GM10847 (cell line): ENCODE measurements around the gene RASGRP1.

Experiments used
- POLR2A ChIP-seq: IDR thresholded peaks from 2 replicates; pipeline ENCODE4 v1.6.1; 2011; ENCODE audit not compliant: insufficient read length; ENCODE audit errors: extremely low read depth

Gene RASGRP1

DNA sequence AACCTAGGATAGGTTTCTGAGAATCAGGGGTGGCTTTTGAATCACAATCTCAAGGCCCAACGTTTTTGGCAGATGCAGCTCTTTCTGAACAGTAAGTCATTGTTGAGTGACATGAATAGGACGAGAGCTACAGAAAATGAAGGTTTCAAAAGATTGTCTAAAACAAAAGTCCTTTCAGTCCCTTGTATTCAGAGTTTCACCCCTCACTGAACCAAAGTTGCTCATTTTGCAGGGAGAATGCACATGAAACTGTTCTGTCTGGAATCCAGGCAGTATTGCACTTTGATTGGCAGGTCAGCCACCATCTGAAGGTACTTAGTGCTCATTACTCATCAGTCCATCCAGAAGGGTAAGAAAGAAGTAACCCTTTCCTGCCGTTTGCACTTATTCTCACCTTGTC, 24.1 kb upstream of the RASGRP1 start:
- no peak for TF ChIP-seq POLR2A

DNA sequence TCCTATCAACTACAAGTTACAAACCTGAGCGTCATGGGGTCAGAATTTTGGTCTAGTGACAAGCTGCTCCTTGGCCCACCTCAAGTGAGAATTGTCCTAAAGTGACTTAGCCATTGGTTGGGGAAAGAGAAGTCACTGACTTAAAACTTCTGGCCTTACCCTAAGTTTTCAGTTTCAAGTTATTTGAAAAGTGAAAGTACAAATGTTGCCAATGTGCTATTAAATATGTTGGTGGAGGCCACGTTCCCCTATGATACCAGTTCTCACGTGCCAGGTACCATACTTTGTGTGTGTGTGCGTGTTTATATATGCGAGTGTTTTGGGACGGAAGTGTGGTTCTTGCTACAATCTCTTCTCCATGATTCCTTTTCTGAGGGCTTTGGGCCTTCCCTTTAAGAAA, 22.6 kb upstream of the RASGRP1 start:
- TF ChIP-seq POLR2A, result no peak

DNA sequence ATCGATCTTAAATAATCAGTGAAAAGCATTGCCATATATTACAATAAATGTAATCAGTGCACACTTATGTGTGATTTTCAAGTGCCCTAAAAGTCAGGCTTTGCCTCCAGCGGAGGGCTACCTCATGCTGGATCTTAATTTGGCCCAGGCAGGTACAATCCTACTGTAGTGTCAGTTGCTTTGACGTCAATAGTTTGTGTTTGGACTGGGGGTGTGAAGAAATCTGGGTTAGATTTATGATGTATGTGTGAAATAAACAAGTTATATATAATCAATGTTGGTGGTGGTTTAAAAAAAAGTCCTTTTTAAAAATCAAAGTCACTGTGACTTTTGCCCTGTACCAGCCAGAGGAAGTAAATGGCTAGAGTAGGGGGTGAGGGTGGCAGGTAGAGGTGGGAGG, 14.0 kb upstream of the RASGRP1 start:
- TF ChIP-seq POLR2A, result no peak

DNA sequence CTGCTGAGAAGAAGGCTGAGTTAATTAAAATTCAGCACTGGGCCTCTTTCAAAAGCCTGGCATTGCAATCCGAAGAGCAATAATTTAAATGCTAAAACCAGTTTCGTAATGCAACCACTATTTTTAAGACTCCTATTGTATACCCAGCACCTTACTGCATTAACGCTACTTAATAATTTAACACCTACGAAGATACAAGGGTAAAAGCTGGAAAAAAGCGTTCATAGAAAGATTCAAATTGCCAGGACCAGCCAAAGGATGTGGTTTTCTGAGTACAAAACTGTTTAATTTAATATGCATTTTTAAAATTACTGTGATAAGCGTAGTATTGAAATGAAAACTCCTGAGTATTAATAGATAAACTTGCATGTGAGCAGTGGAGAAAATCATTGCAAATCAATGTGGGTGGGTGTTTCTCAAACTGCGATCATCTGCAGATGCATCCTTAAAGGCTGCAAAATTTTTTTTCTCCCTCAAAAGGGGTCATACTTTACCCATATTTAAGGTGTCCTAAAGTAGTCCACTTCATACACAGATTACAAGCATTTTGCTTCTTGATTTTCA, 12.9 kb upstream of the RASGRP1 start:
- TF ChIP-seq POLR2A, result no peak

DNA sequence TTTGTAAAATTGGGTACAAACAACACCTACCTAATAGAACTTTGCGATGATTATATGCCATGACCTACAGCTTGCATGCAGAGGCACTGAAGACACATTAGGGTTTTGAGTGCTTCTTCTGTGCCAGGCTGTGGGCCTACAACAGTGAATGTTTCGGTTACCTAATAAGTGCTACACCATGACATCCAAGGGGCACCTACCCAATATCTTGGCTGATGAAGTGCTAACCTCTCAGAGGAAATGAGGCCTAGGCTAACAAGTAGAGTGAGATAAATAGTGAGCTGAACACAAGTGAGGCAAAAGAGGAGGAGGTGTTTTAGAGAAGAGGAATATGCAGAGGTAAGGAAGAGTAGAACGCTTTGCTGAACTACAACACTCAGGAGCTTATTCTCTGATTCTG, 12.2 kb upstream of the RASGRP1 start:
- TF ChIP-seq POLR2A, result no peak

DNA sequence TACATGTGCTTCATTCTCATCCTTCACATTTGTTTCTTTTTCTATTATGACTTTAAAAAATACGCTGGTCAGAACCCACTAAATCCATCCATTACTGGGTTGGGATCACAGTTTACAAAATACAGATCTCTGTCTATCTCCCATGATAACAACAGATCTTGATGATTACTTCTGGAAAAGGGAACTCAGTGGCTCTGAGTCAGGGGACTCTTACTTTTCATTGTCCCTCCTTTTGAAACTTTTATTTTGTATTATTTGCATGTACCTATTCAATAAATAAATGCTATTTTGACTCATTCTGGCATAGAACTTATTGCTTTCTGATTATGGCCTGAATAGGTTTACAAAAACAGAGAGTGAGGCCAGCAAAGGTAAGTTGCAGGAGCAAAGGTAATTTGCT, 11.6 kb upstream of the RASGRP1 start:
- TF ChIP-seq POLR2A, result no peak

DNA sequence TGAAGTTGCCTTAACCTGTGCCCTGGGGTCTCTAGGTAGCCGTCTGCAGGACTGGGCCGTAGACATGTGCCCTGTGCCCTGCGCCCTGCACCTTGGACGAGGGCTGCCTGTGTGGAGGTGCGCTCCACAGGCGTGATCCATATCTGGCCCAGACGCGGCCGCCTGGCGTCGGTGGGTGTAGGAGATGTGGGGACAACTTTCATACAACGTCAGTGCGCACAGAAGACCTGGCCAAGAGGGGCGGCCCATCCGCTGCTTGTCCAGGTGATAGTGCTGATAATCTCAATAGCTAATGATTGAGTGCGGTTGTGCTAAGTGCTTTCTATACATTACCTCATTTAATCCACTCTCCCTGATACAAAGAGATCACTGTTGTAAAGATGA, 665 bp upstream of the RASGRP1 start:
- no peak for TF ChIP-seq POLR2A

DNA sequence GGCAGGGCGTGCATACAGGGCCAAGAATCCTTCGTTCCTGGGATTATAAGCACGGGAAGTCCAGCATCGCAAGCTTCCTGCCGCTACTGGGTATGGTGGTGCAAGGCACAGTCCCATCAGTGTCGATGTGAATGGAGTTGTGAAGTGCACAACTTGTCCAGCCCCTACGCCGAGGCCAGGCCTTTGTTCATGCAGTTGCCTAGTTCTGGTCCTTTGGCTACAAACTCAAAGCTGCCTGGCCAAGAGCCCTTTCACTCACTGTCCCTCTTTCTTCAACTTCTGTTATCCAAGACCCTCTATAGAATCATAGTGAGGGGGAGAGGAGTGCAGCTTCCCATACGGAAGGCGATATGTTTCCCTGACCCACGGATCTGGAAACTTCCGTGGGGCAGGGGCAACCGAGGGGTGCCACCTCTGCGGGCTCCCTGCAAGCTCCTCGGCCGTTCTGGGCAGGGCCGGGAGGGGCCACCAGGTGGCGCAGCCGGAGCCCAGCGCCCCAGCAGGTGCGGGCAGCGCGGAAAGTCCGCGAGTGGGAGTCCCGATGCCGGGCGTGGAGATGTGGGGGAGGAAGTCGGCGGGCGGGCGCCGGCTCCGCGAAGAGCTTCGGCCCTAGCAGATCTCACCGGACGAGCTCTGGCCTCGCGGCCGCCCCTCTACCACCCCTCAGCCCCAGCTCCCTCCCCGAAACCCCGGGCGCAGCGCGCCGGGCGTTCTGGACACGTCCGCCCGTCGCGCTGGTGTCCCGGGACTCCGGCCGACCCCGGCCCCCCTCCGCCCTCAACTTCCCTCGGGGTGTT, 693 bp downstream of the RASGRP1 start:
- TF ChIP-seq POLR2A, result no peak

DNA sequence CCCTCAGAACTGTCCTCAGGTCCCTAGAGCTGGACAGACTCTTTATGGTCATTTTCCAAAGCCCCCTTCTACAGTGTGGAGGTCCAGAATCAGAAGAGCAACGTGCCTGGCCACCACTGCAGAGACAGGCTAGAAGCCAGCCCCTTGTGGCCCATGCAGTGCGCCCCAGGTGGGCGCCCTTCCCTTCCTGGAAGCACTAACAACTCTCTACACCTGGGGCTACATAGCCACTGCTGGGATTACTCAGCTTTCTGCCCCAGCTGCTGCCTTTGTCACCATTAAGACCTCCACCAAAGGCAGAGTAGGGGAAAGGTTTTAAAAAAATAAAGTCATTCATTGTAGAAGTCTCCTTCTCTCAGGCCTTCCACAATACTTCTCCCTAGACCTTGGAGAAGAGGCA, 2.3 kb downstream of the RASGRP1 start:
- TF ChIP-seq POLR2A, result no peak

DNA sequence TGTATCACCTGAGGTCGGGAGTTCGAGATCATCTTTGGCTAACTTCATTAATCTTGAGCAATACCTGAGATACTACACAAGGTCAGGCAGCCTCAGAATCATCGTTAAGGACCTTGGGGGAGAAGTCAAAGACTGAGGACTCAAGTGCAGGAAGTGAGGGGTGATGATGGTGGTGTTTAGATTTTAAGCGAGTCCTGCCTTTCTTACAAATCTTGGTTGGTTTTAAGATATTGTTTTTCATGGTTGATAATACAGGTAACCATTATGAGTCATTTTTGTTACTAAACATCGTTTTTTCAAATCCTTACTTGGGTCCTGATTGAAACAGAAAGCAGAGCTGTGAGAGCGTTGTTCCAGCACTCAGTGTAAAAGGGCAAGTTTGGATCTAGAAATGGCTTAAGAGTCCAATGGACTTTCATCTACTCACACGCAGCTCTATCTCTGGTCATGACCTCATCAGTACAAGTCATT, 4.1 kb downstream of the RASGRP1 start:
- TF ChIP-seq POLR2A, result no peak

DNA sequence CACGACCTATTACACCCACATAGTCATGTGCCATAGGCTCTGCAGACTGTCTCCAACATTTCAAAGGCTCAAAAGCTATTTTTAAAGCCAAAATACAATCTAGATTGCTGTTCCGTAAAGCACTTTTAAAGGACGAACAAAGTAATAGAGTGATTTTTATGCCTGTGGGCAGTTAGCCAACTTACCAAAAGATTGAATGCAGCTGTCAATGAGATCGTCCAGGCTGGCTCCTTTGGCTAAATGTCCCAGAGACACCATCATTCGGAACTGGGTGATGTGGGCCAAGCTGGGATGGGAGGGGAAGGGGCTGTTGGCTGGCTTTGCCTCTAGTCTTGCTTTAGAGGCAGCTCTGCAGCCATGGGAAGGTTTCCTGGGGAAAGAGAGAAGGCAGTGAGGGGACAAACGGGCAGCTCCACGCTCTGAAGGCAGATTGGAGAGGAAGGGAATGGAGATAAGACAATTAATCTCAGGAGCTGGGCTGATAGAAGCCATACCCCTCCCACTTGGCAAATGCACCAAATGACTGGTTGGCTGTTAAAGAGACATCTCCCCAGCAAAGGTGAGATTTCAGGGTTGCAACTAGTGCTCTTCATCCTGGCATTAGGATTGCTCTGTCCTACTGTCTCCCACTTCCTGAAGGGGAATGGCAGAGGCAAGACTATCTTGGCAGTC, 4.8 kb downstream of the RASGRP1 start:
- no peak for TF ChIP-seq POLR2A

DNA sequence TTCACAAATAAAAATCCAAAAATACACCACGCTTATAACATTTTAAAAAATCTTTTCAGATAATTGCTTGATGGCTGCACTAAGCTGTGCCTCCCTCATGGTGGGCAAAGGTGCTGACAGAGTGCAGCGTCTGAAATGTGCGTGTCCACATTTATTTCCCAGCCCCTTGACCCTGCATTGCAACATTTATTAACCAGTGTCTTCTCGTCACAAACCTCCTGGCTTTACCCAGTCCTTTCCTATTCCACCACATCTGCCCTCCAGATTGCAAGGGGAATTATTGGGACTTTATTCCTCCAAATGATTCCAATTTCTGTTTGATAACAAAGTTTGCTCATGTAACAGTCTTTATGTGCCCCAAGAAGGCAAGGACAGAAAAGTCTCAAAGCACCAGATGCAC, 5.5 kb downstream of the RASGRP1 start:
- no peak for TF ChIP-seq POLR2A

DNA sequence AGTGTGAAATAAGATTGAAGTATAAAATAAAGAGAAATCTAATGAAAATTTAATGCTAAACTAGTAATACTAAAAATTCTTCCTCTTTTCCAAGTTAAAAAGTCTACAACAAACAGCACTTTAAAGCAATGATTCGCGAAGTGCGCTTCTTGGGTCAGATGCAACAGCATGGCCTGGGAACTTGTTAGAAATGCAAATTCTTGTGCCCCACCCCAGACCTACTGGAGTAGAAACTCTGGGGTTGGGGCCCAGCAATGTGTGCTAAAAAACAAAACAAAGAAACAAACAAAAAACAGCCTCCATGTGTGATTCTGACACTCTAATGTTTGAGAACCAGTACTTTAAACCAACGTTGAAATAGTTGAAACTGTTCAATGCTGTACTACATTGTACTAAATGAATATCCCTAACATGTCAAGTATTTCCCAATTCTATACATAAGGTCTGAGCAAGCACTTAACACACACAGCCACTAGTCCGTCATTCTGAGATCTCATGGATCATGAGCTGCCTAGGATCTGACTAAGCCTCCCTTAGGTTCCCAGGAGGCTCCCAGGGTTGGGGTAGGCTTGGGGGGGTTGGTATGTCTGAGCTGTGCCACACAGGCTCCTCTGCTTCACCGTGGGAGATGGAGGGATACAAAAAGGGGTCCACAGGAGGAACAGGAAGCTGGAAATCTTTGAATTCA, 6.1 kb downstream of the RASGRP1 start:
- TF ChIP-seq POLR2A, result no peak

DNA sequence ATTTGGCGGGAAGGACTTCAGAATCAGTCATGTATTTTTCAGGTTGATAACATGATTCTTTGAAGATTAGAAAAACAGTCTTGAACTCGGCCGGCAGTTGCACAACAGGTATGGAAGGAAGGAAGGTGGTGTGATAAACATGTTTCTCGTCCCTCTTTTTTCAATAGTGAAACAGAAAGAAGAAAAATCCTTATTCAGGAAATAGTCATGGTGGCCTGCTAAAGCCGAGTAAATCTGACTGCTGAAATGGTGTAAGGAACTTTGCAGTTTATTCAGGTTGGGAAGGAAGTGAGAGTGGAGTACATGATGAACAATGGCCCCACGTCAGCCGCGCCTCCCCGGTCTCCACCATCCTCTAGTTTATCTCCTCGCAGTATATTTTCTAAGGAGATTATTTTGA, 6.7 kb downstream of the RASGRP1 start:
- TF ChIP-seq POLR2A, result no peak

DNA sequence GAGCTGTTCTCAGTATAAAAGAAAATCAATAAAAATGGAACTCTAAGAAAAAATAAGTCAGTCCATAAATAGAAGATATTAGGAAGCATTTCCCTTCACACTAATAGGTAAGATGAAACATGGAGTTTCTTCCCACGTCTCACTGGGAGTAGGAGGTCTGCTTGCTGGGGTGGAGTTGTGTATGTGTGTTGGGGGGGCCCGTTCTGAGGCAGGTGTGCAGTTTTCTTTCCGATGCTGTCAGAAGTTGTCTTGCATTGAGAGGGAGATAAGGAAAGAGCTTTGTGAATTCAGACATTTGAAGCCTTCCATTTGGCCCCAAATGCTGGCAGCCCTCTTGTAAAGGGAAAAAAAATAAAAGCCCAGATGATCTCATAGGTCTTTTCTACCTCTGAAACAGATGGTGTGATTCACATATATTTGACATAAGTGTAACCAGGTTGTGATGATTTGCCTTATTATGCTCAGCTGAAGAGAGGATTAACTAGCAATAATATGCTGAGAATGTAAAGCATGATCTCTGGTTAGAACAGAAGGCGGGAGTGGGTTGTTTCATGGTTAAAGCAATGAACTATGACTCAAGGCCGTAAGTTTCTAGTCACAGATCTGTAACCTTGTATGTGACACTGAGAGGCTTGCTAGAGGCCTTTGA, 8.8 kb downstream of the RASGRP1 start:
- TF ChIP-seq POLR2A, result no peak
